GM12878 (cell line): ENCODE results near the gene DCAF6. TPM values are rescaled to one million over a fixed set of nuclear protein-coding genes. Genes with fewer than 3 reads are reported as not detected.

ENCODE experiments used
- ATAC-seq: fragments of 200-7000 bp; cut with Tn5 transposase; 3 replicates; pipeline ENCODE4 v1.9.1; 2020; ENCODE audit warnings: mild to moderate bottlenecking, moderate library complexity
- BruUV-seq: library from RNA; stranded (reverse); fragments of 400-500 nt; replicated peaks from 2 replicates; lab custom pipeline; 2021; lab: Mats Ljungman, UMichigan
- CTCF ChIA-PET: fragments of 300-600 bp; sonication (Branson Sonifier 250); formaldehyde crosslinking; extraction: SDS; loops from one replicate; lab custom pipeline; 2021; ENCODE audit warnings: inconsistent platforms; lab: Yijun Ruan, JAX
- POLR2A ChIA-PET: fragments of 350-600 bp; formaldehyde crosslinking; extraction: SDS; loops from one replicate; lab custom pipeline; 2021; ENCODE audit warnings: inconsistent platforms; lab: Charles Lee
- RAD21 ChIA-PET: fragments of 300-600 bp; sonication (Branson Sonifier 250); formaldehyde crosslinking; loops from one replicate; lab custom pipeline; 2023; ENCODE audit warnings: antibody characterized with exemption; ENCODE audit not compliant: unreplicated experiment; lab: Charles Lee
- SMC1A ChIA-PET: fragments of 300-600 bp; sonication (Branson Sonifier 250); formaldehyde crosslinking; loops from one replicate; lab custom pipeline; 2023; ENCODE audit not compliant: unreplicated experiment, uncharacterized antibody; lab: Charles Lee
- DNase-seq: peaks from one replicate; pipeline ENCODE4 v3.0.0-alpha.2; 2011; ENCODE audit warnings: low read depth, low spot score
- FAIRE-seq: peaks from 3 replicates; lab custom pipeline; 2011; peaks lifted over from hg19 to GRCh38; lab: Jason Lieb, UNC
- H2AFZ ChIP-seq: 2 replicates; pipeline ENCODE4 v1.6.0; 2011; ENCODE audit warnings: low read depth, low read length, control low read depth; ENCODE audit not compliant: control insufficient read depth
- H3K27ac ChIP-seq: 2 replicates; pipeline ENCODE4 v1.5.1; 2011; ENCODE audit warnings: control low read depth; ENCODE audit not compliant: control insufficient read depth, insufficient read depth
- H3K27me3 ChIP-seq, 2 experiments: replicated peaks in 1 of 2; 2 replicates each; pipeline versions ENCODE4 v1.6.0 to v1.6.1; 2011; ENCODE audit warnings: low read length in 1 of 2; ENCODE audit not compliant: control insufficient read depth in 2 of 2, insufficient read depth in 2 of 2
- H3K36me3 ChIP-seq, 2 experiments: 2 replicates each; pipeline ENCODE4 v1.5.1; 2011; ENCODE audit warnings: low read length in 1 of 2; ENCODE audit not compliant: control insufficient read depth in 2 of 2, insufficient read depth in 2 of 2
- H3K4me1 ChIP-seq: 2 replicates; pipeline ENCODE4 v1.6.1; 2011; ENCODE audit warnings: mild to moderate bottlenecking, low read length, moderate library complexity, mixed read lengths; ENCODE audit not compliant: control insufficient read depth, insufficient read depth
- H3K4me2 ChIP-seq: 2 replicates; pipeline ENCODE4 v1.6.0; 2011; ENCODE audit warnings: control low read depth; ENCODE audit not compliant: control insufficient read depth, insufficient read depth
- H3K4me3 ChIP-seq: fragments of 200-600 bp; sonication (generic); 2 replicates; pipeline ENCODE4 v1.5.1; 2016
- H3K79me2 ChIP-seq: 2 replicates; pipeline ENCODE4 v1.6.0; 2011; ENCODE audit warnings: low read length; ENCODE audit not compliant: control insufficient read depth, insufficient read depth
- H3K9ac ChIP-seq: 2 replicates; pipeline ENCODE4 v1.8.0; 2011; ENCODE audit warnings: low read length, control low read depth, mixed read lengths; ENCODE audit not compliant: control insufficient read depth, insufficient read depth
- H3K9me3 ChIP-seq: replicated peaks from 3 replicates; pipeline ENCODE4 v1.5.1; 2011; ENCODE audit warnings: mild to moderate bottlenecking, low read length; ENCODE audit not compliant: control insufficient read depth, insufficient read depth
- H4K20me1 ChIP-seq: 2 replicates; pipeline ENCODE4 v1.6.0; 2011; ENCODE audit not compliant: control insufficient read depth, insufficient read depth
- MTA3 ChIP-seq: IDR thresholded peaks from 2 replicates; pipeline ENCODE4 v1.6.1; 2012; ENCODE audit warnings: low read length, inconsistent platforms, borderline replicate concordance
- RAD21 ChIP-seq: IDR thresholded peaks from 2 replicates; pipeline ENCODE4 v1.6.1; 2011; ENCODE audit warnings: mild to moderate bottlenecking, low read depth, low read length, moderate library complexity; ENCODE audit not compliant: insufficient read depth
- SMAD1 ChIP-seq: fragments of 450-650 bp; IDR thresholded peaks from 2 replicates; pipeline ENCODE4 v1.6.1; 2018; ENCODE audit warnings: mild to moderate bottlenecking, low read depth; ENCODE audit not compliant: partially characterized antibody
- TARDBP ChIP-seq: IDR thresholded peaks from 2 replicates; pipeline ENCODE4 v1.6.1; 2016; ENCODE audit warnings: borderline replicate concordance
- TCF3 ChIP-seq: IDR thresholded peaks from 2 replicates; pipeline ENCODE4 v1.6.1; 2012; ENCODE audit warnings: low read depth, mild to moderate bottlenecking, low read length, borderline replicate concordance; ENCODE audit not compliant: insufficient read depth
- WGBS: methylation state at CpG from one replicate; pipeline ENCODE4 v1.1.6; 2016; ENCODE audit warnings: low lambda C conversion rate; ENCODE audit not compliant: insufficient replicate concordance, insufficient coverage; ENCODE audit errors: missing lambda C conversion rate; 5-methylcytosine and 5-hydroxymethylcytosine counted together
- in situ Hi-C: fragments of 300-500 bp; cut with MboI; formaldehyde crosslinking; loops from 9 replicates; pipeline ENCODE4 v1.14.3; 2018; ENCODE audit warnings: mixed read lengths
- intact Hi-C: fragments of 100-400 bp; cut with micrococcal nuclease; formaldehyde crosslinking; loops from one replicate; pipeline ENCODE4 v1.14.2; 2022; ENCODE audit not compliant: unreplicated experiment
- polyA plus RNA-seq, 11 experiments: library from polyadenylated mRNA; depleted of rRNA in 4 of 11; unstranded in 6 of 11; stranded (reverse) in 5 of 11; fragments of >200 nt; fragmentation: Nextera tagmentation in 4 of 11; fragmentation: Illumina TruSeq in 1 of 11; extraction: Ambion mirVana in 4 of 11; extraction: Trizol in 1 of 11; gene quantifications; 1 replicate in 1 of 11; 2 replicates in 10 of 11; pipeline versions ENCODE4 v1.2.1 to v1.2.3, GENCODE V29; 2011 to 2016; ENCODE audit warnings: inconsistent platforms in 2 of 11, missing spikeins in 2 of 11, low read depth in 1 of 11
- total RNA-seq, 4 experiments: library from RNA; depleted of rRNA in 3 of 4; stranded (reverse); fragments of >200 nt in 3 of 4; fragmentation: Illumina TruSeq in 1 of 4; extraction: Trizol in 1 of 4; gene quantifications; 2 replicates each; pipeline versions ENCODE4 v1.2.1 to v1.2.3, GENCODE V29; 2013 to 2021
- TF ChIP-seq, protein P1 (sequence below): fragments of 150-350 bp; IDR thresholded peaks from 2 replicates; pipeline ENCODE4 v1.6.1; 2014; ENCODE audit warnings: mild to moderate bottlenecking, low read depth, low read length
- TF ChIP-seq, protein P2 (sequence below): IDR thresholded peaks from 2 replicates; pipeline ENCODE4 v1.6.1; 2012; ENCODE audit warnings: low read depth, low read length, improper control_type of control experiment
- TF ChIP-seq, protein P3 (sequence below): fragments of 450-650 bp; IDR thresholded peaks from 2 replicates; pipeline ENCODE4 v1.6.1; 2018; ENCODE audit warnings: borderline replicate concordance, mild to moderate bottlenecking; ENCODE audit not compliant: partially characterized antibody

DCAF6 gene
- total and polyA plus RNA-seq, 10 of the 15 experiments (the other 5 are each of a cell fraction or from before 2014, with no cell fraction given): 11.4 to 62.7 (median 33.0) TPM

DNA sequence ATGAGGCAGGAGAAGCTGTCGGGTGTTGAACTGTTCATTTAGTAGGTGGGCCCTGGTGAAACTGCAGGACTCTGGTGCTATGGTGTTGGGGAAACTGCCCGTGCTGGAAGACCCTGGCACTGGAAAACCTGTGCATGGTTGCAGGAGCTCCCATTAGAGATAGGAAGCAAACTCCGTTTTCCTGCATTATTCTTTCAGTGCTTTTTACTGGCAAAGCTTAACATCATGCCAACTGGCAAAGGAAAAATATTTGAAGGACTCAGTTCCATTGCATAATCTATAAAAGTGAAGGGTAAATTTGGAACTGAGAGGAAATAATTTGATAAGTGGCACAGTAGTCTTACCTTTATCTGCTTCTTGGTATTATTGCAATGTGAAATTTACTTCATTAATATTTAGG lies 32.1 kb downstream of the DCAF6 start (continued):
- TF ChIP-seq, protein P1, sequence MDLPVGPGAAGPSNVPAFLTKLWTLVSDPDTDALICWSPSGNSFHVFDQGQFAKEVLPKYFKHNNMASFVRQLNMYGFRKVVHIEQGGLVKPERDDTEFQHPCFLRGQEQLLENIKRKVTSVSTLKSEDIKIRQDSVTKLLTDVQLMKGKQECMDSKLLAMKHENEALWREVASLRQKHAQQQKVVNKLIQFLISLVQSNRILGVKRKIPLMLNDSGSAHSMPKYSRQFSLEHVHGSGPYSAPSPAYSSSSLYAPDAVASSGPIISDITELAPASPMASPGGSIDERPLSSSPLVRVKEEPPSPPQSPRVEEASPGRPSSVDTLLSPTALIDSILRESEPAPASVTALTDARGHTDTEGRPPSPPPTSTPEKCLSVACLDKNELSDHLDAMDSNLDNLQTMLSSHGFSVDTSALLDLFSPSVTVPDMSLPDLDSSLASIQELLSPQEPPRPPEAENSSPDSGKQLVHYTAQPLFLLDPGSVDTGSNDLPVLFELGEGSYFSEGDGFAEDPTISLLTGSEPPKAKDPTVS: no peak
- no peak for TF ChIP-seq TCF3
- TF ChIP-seq, protein P2, sequence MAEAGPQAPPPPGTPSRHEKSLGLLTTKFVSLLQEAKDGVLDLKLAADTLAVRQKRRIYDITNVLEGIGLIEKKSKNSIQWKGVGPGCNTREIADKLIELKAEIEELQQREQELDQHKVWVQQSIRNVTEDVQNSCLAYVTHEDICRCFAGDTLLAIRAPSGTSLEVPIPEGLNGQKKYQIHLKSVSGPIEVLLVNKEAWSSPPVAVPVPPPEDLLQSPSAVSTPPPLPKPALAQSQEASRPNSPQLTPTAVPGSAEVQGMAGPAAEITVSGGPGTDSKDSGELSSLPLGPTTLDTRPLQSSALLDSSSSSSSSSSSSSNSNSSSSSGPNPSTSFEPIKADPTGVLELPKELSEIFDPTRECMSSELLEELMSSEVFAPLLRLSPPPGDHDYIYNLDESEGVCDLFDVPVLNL: no peak
- no peak for TF ChIP-seq TARDBP

DNA sequence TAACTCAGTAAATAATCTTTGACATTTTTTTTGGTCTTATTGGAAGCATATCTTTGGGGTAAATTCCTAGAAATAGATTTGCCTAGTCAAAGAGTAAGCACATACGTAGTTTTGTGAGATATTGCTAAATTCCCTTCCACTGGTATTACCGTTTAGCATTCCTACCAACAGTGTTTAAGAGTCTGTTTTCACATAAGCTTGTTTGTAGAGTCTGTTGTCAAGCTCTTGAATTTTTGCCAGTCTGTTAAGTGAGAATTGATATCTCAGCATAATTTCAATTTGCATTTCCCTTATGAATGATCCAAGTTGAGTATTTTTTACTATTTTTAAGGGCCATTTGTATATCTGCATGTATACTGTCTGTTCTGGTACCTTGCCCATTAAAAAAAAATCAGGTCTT lies 37.3 kb downstream of the DCAF6 start:
- 98% methylated on average over 2 of the region's 2 CpGs for WGBS
- peak; percentile 41 for FAIRE-seq
- H3K9me3 ChIP-seq: no peaks in the 10 kb centered on the region; the same call in 1 of the 3 replicates
- no peaks in the 10 kb centered on the region for H4K20me1 ChIP-seq
- no peaks in the 10 kb centered on the region for H3K27me3 ChIP-seq
- no peak for DNase-seq
- H3K4me2 ChIP-seq: no peak overlapping the region
- ChIA-PET SMC1A (interaction anchor here (0.7 kb wide), 1 partner anchor 16 kb away, joined by 3 read pairs; no protein-coding TSS in a partner anchor), POLR2A (no interaction called here), RAD21 (no interaction called here), CTCF (no interaction called here)
- no TSS peak for BruUV-seq
- intact Hi-C loops: no loop called here
- no peak overlapping the region for H3K27ac ChIP-seq
- H3K9ac ChIP-seq: no peak overlapping the region
- H3K79me2 ChIP-seq: no peaks in the 10 kb centered on the region; the same call in 1 of the 2 replicates
- TF ChIP-seq SMAD1 (no peak), MTA3 (no peak), RAD21 (no peak)
- TF ChIP-seq, protein P3, sequence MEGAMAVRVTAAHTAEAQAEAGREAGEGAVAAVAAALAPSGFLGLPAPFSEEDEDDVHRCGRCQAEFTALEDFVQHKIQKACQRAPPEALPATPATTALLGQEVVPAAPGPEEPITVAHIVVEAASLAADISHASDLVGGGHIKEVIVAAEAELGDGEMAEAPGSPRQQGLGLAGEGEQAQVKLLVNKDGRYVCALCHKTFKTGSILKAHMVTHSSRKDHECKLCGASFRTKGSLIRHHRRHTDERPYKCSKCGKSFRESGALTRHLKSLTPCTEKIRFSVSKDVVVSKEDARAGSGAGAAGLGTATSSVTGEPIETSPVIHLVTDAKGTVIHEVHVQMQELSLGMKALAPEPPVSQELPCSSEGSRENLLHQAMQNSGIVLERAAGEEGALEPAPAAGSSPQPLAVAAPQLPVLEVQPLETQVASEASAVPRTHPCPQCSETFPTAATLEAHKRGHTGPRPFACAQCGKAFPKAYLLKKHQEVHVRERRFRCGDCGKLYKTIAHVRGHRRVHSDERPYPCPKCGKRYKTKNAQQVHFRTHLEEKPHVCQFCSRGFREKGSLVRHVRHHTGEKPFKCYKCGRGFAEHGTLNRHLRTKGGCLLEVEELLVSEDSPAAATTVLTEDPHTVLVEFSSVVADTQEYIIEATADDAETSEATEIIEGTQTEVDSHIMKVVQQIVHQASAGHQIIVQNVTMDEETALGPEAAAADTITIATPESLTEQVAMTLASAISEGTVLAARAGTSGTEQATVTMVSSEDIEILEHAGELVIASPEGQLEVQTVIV: no peak
- ATAC-seq: no peak
- H3K4me1 ChIP-seq: no peaks in the 10 kb centered on the region
- no peak overlapping the region for H3K4me3 ChIP-seq
- no peak overlapping the region for H2AFZ ChIP-seq
- peaks cover 0 to 18% of the 10 kb centered on the region in 2 experiments; a peak in 2 of 4 replicates for H3K36me3 ChIP-seq
- in situ Hi-C loops: no loop called here
